Nephron (organoid): ENCODE measurements around the gene IRF9.
A peak's percentile ranks its signal among the peaks of the same experiment; 100 is the strongest.

Experiments
- H3K27ac Mint-ChIP-seq, 3 experiments: 2 replicates each; pipeline ENCODE4 v1.8.0; 2020; ENCODE audit warnings: mixed read lengths in 3 of 3, mild to moderate bottlenecking in 2 of 3, moderate library complexity in 1 of 3
- H3K27me3 Mint-ChIP-seq: 2 replicates; pipeline ENCODE4 v1.8.0; 2021; ENCODE audit warnings: low read depth, mild to moderate bottlenecking, moderate library complexity, mixed read lengths
- H3K36me3 Mint-ChIP-seq: 2 replicates; pipeline ENCODE4 v1.8.0; 2020; ENCODE audit warnings: low read depth, mixed read lengths
- H3K4me1 Mint-ChIP-seq: 2 replicates; pipeline ENCODE4 v1.8.0; 2020; ENCODE audit warnings: mixed read lengths
- H3K4me3 Mint-ChIP-seq, 3 experiments: 2 replicates each; pipeline ENCODE4 v1.8.0; 2020; ENCODE audit warnings: mild to moderate bottlenecking in 3 of 3, mixed read lengths in 3 of 3, moderate library complexity in 2 of 3
- H3K9me3 Mint-ChIP-seq: 2 replicates; pipeline ENCODE4 v1.8.0; 2020; ENCODE audit warnings: mixed read lengths
- CTCF ChIP-seq, 3 experiments: fragments of 200-600 bp; sonication (generic); IDR thresholded peaks; one replicate each; pipeline ENCODE4 v1.5.0; 2021; ENCODE audit warnings: antibody characterized with exemption in 3 of 3; ENCODE audit not compliant: unreplicated experiment in 3 of 3

Gene IRF9

GRCh38 chr14:24189059-24189375 lies 28.0 kb downstream of the IRF9 start:
- Mint-ChIP-seq H3K36me3 (peaks cover 29% of the 10 kb centered on the region), H3K4me1 (peaks cover 31% of the 10 kb centered on the region), H3K4me3 (peak overlapping the region; percentile 93 to 95 (median 94)), H3K9me3 (no peaks in the 10 kb centered on the region), H3K27me3 (no peaks in the 10 kb centered on the region), H3K27ac (peak overlapping the region; percentile 44 to 90 (median 88))
- no peak for TF ChIP-seq CTCF (IDR thresholded peaks at IDR 0.05; ENCODE audit: unreplicated experiment in 3 of 3)

- no peak for TF ChIP-seq CTCF (IDR thresholded peaks at IDR 0.05; ENCODE audit: unreplicated experiment in 3 of 3)
- no peaks in the 10 kb centered on the region for H3K9me3 Mint-ChIP-seq
- peak overlapping the region; percentile 44 to 90 (median 88) for H3K27ac Mint-ChIP-seq
- no peaks in the 10 kb centered on the region for H3K27me3 Mint-ChIP-seq
- H3K36me3 Mint-ChIP-seq = peaks cover 31% of the 10 kb centered on the region
- peak overlapping the region in 1 of 3 experiments; percentile 95 for H3K4me3 Mint-ChIP-seq
- H3K4me1 Mint-ChIP-seq = peaks cover 35% of the 10 kb centered on the region
Measured at GRCh38 chr14:24189460-24189859, 28.4 kb downstream of the IRF9 start.

- Mint-ChIP-seq H3K36me3 (peaks cover 31% of the 10 kb centered on the region), H3K27me3 (no peaks in the 10 kb centered on the region), H3K4me1 (peaks cover 41% of the 10 kb centered on the region), H3K9me3 (no peaks in the 10 kb centered on the region), H3K27ac (no peak overlapping the region), H3K4me3 (peak overlapping the region in 1 of 3 experiments; percentile 37)
- no peak for TF ChIP-seq CTCF (IDR thresholded peaks at IDR 0.05; ENCODE audit: unreplicated experiment in 3 of 3)
Measured at GRCh38 chr14:24190416-24190815, 29.4 kb downstream of the IRF9 start.

GRCh38 chr14:24192933-24193332 lies 31.9 kb downstream of the IRF9 start:
- no peaks in the 10 kb centered on the region for H3K27me3 Mint-ChIP-seq
- H3K36me3 Mint-ChIP-seq = peaks cover 31% of the 10 kb centered on the region
- TF ChIP-seq CTCF (IDR thresholded peaks at IDR 0.05; ENCODE audit: unreplicated experiment in 3 of 3) = no peak
- peak overlapping the region in 1 of 3 experiments; percentile 71 for H3K27ac Mint-ChIP-seq
- peak overlapping the region; percentile 57 to 73 (median 65) for H3K4me3 Mint-ChIP-seq
- H3K9me3 Mint-ChIP-seq = no peaks in the 10 kb centered on the region
- peaks cover 44% of the 10 kb centered on the region for H3K4me1 Mint-ChIP-seq

GRCh38 chr14:24194186-24194872 lies 33.3 kb downstream of the IRF9 start:
- no peak for TF ChIP-seq CTCF (IDR thresholded peaks at IDR 0.05; ENCODE audit: unreplicated experiment in 3 of 3)
- H3K27ac Mint-ChIP-seq = peak overlapping the region; percentile 95 to 97 (median 95)
- no peaks in the 10 kb centered on the region for H3K9me3 Mint-ChIP-seq
- peak overlapping the region; percentile 90 to 99 (median 97) for H3K4me3 Mint-ChIP-seq
- H3K4me1 Mint-ChIP-seq = peaks cover 43% of the 10 kb centered on the region
- no peaks in the 10 kb centered on the region for H3K27me3 Mint-ChIP-seq
- H3K36me3 Mint-ChIP-seq = peaks cover 38% of the 10 kb centered on the region

- Mint-ChIP-seq H3K4me3 (peak overlapping the region; percentile 90 to 99 (median 97)), H3K36me3 (peaks cover 40% of the 10 kb centered on the region), H3K9me3 (no peaks in the 10 kb centered on the region), H3K4me1 (peaks cover 41% of the 10 kb centered on the region), H3K27me3 (no peaks in the 10 kb centered on the region), H3K27ac (peak overlapping the region; percentile 95 to 97 (median 95))
- TF ChIP-seq CTCF (IDR thresholded peaks at IDR 0.05; ENCODE audit: unreplicated experiment in 3 of 3) = no peak
Measured at GRCh38 chr14:24194873-24195185, 33.8 kb downstream of the IRF9 start.
